WTC11 (cell line): ENCODE measurements around the gene YAP1. TPM values are rescaled to one million over a fixed set of nuclear protein-coding genes. Genes with fewer than 3 reads are reported as not detected.

Source experiments
- ATAC-seq: fragments of 200-7000 bp; cut with Tn5 transposase; 2 replicates; pipeline ENCODE4 v1.10.0; 2021; ENCODE audit warnings: mild to moderate bottlenecking, moderate library complexity
- CTCF ChIA-PET: fragments of 300-600 bp; sonication (Branson Sonifier 250); formaldehyde crosslinking; loops from one replicate; lab custom pipeline; 2021; ENCODE audit warnings: antibody characterized with exemption; lab: Charles Lee
- POLR2A ChIA-PET: fragments of 350-600 bp; sonication (Branson Sonifier 250); formaldehyde crosslinking; loops from one replicate; lab custom pipeline; 2021; ENCODE audit warnings: antibody characterized with exemption; lab: Charles Lee
- DNase-seq: peaks from one replicate; pipeline ENCODE4 v3.0.0; 2021; ENCODE audit warnings: low spot score
- H3K27ac Mint-ChIP-seq: 2 replicates; pipeline ENCODE4 v1.8.0; 2021; ENCODE audit warnings: mixed read lengths
- H3K27me3 Mint-ChIP-seq: 2 replicates; pipeline ENCODE4 v1.8.0; 2021; ENCODE audit warnings: low read depth, mild to moderate bottlenecking, moderate library complexity, mixed read lengths
- H3K36me3 Mint-ChIP-seq: 2 replicates; pipeline ENCODE4 v1.8.0; 2021; ENCODE audit warnings: mixed read lengths
- H3K4me1 Mint-ChIP-seq: 2 replicates; pipeline ENCODE4 v1.8.0; 2022; ENCODE audit warnings: mixed read lengths
- H3K4me3 Mint-ChIP-seq: 2 replicates; pipeline ENCODE4 v1.8.0; 2021; ENCODE audit warnings: mild to moderate bottlenecking, moderate library complexity, mixed read lengths
- H3K9me3 Mint-ChIP-seq: 2 replicates; pipeline ENCODE4 v1.8.0; 2021; ENCODE audit warnings: mixed read lengths
- ATF1 ChIP-seq: sonication (generic); formaldehyde crosslinking; IDR thresholded peaks from 2 replicates; pipeline ENCODE4 v1.8.1; 2023; ENCODE audit warnings: mild to moderate bottlenecking, moderate library complexity, missing genetic modification reagents
- ATF3 ChIP-seq: sonication (generic); formaldehyde crosslinking; conservative IDR thresholded peaks from 2 replicates; pipeline ENCODE4 v1.8.1; 2022; ENCODE audit warnings: mild to moderate bottlenecking, missing genetic modification reagents
- HMGA2 ChIP-seq: fragments of 250-450 bp; sonication (Bioruptor Pico); IDR thresholded peaks from 2 replicates; pipeline ENCODE4 v1.4.0; 2021; ENCODE audit warnings: mild to moderate bottlenecking, moderate library complexity
- IRF1 ChIP-seq: sonication (generic); formaldehyde crosslinking; IDR thresholded peaks from 2 replicates; pipeline ENCODE4 v1.8.0; 2023; ENCODE audit warnings: missing genetic modification reagents
- IRF2 ChIP-seq: sonication (generic); formaldehyde crosslinking; IDR thresholded peaks from 2 replicates; pipeline ENCODE4 v1.8.0; 2022; ENCODE audit warnings: low read depth, missing genetic modification reagents, borderline replicate concordance
- JAZF1 ChIP-seq: fragments of 250-450 bp; sonication (Bioruptor Pico); IDR thresholded peaks from 2 replicates; pipeline ENCODE4 v1.9.0; 2021; ENCODE audit warnings: moderate library complexity, mild to moderate bottlenecking, inconsistent platforms
- MAX ChIP-seq: sonication (generic); formaldehyde crosslinking; IDR thresholded peaks from 2 replicates; pipeline ENCODE4 v1.8.0; 2022; ENCODE audit warnings: mild to moderate bottlenecking, missing genetic modification reagents
- MYBL2 ChIP-seq: sonication (generic); formaldehyde crosslinking; IDR thresholded peaks from 2 replicates; pipeline ENCODE4 v1.8.1; 2023; ENCODE audit warnings: mild to moderate bottlenecking, moderate library complexity, missing genetic modification reagents
- NR2C2 ChIP-seq: sonication (generic); formaldehyde crosslinking; IDR thresholded peaks from 2 replicates; pipeline ENCODE4 v1.8.0; 2022; ENCODE audit warnings: mild to moderate bottlenecking, missing genetic modification reagents
- RORB ChIP-seq: fragments of 250-450 bp; sonication (Bioruptor Pico); IDR thresholded peaks from 2 replicates; pipeline ENCODE4 v1.9.0; 2021; ENCODE audit warnings: mild to moderate bottlenecking
- SMAD3 ChIP-seq: sonication (generic); formaldehyde crosslinking; IDR thresholded peaks from 2 replicates; pipeline ENCODE4 v1.8.0; 2022; ENCODE audit warnings: missing genetic modification reagents, mild to moderate bottlenecking, borderline replicate concordance
- TEAD1 ChIP-seq: sonication (generic); formaldehyde crosslinking; IDR thresholded peaks from 2 replicates; pipeline ENCODE4 v1.8.0; 2022; ENCODE audit warnings: mild to moderate bottlenecking, missing genetic modification reagents
- ZMAT4 ChIP-seq: fragments of 250-450 bp; sonication (Bioruptor Pico); IDR thresholded peaks from 2 replicates; pipeline ENCODE4 v1.9.0; 2021; ENCODE audit warnings: mild to moderate bottlenecking
- ZNF219 ChIP-seq: sonication (generic); formaldehyde crosslinking; IDR thresholded peaks from 2 replicates; pipeline ENCODE4 v1.8.0; 2023; ENCODE audit warnings: missing genetic modification reagents, mild to moderate bottlenecking, borderline replicate concordance
- total RNA-seq: library from RNA; stranded (reverse); gene quantifications from 3 replicates; pipeline ENCODE4 v1.2.3, GENCODE V29; 2021
- TF ChIP-seq, protein P1 (sequence below): sonication (generic); formaldehyde crosslinking; IDR thresholded peaks from 2 replicates; pipeline ENCODE4 v1.8.0; 2023; ENCODE audit warnings: missing genetic modification reagents, mild to moderate bottlenecking, borderline replicate concordance
- TF ChIP-seq, protein P2 (sequence below): sonication (generic); formaldehyde crosslinking; IDR thresholded peaks from 2 replicates; pipeline ENCODE4 v1.8.1; 2022; ENCODE audit warnings: low read depth, mild to moderate bottlenecking, moderate library complexity, missing genetic modification reagents, borderline replicate concordance
- TF ChIP-seq, protein P3 (sequence below): sonication (generic); formaldehyde crosslinking; IDR thresholded peaks from 2 replicates; pipeline ENCODE4 v1.8.1; 2022; ENCODE audit warnings: mild to moderate bottlenecking, moderate library complexity, missing genetic modification reagents
- TF ChIP-seq, protein P4 (sequence below): fragments of 200-600 bp; IDR thresholded peaks from 2 replicates; pipeline ENCODE4 v1.8.0; 2022; ENCODE audit warnings: antibody characterized with exemption

YAP1 gene
- total RNA-seq, 1 experiment from 2014 or later: 88.7 TPM

- TF ChIP-seq, protein P1, sequence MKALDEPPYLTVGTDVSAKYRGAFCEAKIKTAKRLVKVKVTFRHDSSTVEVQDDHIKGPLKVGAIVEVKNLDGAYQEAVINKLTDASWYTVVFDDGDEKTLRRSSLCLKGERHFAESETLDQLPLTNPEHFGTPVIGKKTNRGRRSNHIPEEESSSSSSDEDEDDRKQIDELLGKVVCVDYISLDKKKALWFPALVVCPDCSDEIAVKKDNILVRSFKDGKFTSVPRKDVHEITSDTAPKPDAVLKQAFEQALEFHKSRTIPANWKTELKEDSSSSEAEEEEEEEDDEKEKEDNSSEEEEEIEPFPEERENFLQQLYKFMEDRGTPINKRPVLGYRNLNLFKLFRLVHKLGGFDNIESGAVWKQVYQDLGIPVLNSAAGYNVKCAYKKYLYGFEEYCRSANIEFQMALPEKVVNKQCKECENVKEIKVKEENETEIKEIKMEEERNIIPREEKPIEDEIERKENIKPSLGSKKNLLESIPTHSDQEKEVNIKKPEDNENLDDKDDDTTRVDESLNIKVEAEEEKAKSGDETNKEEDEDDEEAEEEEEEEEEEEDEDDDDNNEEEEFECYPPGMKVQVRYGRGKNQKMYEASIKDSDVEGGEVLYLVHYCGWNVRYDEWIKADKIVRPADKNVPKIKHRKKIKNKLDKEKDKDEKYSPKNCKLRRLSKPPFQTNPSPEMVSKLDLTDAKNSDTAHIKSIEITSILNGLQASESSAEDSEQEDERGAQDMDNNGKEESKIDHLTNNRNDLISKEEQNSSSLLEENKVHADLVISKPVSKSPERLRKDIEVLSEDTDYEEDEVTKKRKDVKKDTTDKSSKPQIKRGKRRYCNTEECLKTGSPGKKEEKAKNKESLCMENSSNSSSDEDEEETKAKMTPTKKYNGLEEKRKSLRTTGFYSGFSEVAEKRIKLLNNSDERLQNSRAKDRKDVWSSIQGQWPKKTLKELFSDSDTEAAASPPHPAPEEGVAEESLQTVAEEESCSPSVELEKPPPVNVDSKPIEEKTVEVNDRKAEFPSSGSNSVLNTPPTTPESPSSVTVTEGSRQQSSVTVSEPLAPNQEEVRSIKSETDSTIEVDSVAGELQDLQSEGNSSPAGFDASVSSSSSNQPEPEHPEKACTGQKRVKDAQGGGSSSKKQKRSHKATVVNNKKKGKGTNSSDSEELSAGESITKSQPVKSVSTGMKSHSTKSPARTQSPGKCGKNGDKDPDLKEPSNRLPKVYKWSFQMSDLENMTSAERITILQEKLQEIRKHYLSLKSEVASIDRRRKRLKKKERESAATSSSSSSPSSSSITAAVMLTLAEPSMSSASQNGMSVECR (CRISPR knock-in tag): no peak
- TF ChIP-seq ATF3 (CRISPR knock-in tag): no peak
- peak; percentile 60; the same call in 1 of the 2 replicates for TF ChIP-seq TEAD1 (CRISPR knock-in tag)
Observed at GRCh38 chr11:102268083-102268984, 158.1 kb downstream of the YAP1 start (continued).

DNA sequence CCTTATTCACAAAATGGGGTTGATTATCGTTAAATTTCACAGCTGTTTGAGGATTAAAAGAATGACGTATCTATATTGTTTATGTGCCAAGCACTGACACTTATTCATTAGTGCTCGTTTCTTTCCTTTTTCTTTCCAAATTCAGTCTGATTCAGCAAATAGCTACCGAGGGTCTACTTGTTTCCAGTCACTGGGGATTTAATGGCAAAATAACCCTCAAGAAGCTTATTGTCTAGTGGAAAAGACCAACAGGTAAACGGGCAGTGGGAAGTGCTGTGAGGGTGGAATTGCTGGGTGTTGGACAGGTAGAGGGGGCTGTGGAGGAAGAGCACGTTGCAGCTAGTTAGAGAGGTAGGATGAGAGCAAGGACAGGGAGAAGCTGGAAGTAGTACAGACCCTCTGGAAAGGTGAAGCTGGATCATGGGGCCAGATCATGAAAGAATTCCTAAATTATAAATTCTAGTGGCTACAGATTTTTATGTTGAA is 158.8 kb downstream of the YAP1 start:
- Mint-ChIP-seq H3K4me1 (peaks cover 29% of the 10 kb centered on the region), H3K4me3 (peak overlapping the region; percentile 71)

GRCh38 chr11:102269927-102270326 is 159.7 kb downstream of the YAP1 start:
- Mint-ChIP-seq H3K9me3 (peaks cover 4% of the 10 kb centered on the region; the same call in 1 of the 2 replicates), H3K27ac (no peak overlapping the region), H3K36me3 (no peaks in the 10 kb centered on the region), H3K4me3 (peak overlapping the region; percentile 22; the same call in 1 of the 2 replicates), H3K27me3 (peaks cover 2% of the 10 kb centered on the region; the same call in 1 of the 2 replicates), H3K4me1 (peaks cover 29% of the 10 kb centered on the region)
- CTCF ChIA-PET: interaction anchor here (1.0 to 2.8 kb wide), 15 partner anchors 10 to 355 kb away, joined by 3 to 61 read pairs (median 8); partner anchors contain the start of gene CEP126
- ATAC-seq: no peak
- POLR2A ChIA-PET: interaction anchor here (0.6 kb wide), 1 partner anchor 159 kb away, joined by 3 read pairs; no protein-coding TSS in a partner anchor
- DNase-seq: no peak
- TF ChIP-seq, protein P2, sequence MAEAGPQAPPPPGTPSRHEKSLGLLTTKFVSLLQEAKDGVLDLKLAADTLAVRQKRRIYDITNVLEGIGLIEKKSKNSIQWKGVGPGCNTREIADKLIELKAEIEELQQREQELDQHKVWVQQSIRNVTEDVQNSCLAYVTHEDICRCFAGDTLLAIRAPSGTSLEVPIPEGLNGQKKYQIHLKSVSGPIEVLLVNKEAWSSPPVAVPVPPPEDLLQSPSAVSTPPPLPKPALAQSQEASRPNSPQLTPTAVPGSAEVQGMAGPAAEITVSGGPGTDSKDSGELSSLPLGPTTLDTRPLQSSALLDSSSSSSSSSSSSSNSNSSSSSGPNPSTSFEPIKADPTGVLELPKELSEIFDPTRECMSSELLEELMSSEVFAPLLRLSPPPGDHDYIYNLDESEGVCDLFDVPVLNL (CRISPR knock-in tag): no peak
- TF ChIP-seq IRF2 (no peak), MYBL2 (no peak), RORB (no peak), ZMAT4 (CRISPR knock-in tag) (no peak), JAZF1 (no peak), SMAD3 (no peak), ATF1 (no peak), IRF1 (CRISPR knock-in tag) (no peak), NR2C2 (CRISPR knock-in tag) (no peak)
- TF ChIP-seq, protein P3, sequence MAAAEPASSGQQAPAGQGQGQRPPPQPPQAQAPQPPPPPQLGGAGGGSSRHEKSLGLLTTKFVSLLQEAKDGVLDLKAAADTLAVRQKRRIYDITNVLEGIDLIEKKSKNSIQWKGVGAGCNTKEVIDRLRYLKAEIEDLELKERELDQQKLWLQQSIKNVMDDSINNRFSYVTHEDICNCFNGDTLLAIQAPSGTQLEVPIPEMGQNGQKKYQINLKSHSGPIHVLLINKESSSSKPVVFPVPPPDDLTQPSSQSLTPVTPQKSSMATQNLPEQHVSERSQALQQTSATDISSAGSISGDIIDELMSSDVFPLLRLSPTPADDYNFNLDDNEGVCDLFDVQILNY (CRISPR knock-in tag): no peak

More for the DNA sequence above, 158.8 kb downstream of the YAP1 start:
- TF ChIP-seq, protein P4, sequence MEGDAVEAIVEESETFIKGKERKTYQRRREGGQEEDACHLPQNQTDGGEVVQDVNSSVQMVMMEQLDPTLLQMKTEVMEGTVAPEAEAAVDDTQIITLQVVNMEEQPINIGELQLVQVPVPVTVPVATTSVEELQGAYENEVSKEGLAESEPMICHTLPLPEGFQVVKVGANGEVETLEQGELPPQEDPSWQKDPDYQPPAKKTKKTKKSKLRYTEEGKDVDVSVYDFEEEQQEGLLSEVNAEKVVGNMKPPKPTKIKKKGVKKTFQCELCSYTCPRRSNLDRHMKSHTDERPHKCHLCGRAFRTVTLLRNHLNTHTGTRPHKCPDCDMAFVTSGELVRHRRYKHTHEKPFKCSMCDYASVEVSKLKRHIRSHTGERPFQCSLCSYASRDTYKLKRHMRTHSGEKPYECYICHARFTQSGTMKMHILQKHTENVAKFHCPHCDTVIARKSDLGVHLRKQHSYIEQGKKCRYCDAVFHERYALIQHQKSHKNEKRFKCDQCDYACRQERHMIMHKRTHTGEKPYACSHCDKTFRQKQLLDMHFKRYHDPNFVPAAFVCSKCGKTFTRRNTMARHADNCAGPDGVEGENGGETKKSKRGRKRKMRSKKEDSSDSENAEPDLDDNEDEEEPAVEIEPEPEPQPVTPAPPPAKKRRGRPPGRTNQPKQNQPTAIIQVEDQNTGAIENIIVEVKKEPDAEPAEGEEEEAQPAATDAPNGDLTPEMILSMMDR: 0 out of 2 replicates have a peak, but pooled peaks have one; percentile 8
- TF ChIP-seq MAX (CRISPR knock-in tag) (no peak), HMGA2 (no peak), ZNF219 (CRISPR knock-in tag) (no peak)
- ATAC-seq: peak; percentile 32
- Mint-ChIP-seq H3K9me3 (no peaks in the 10 kb centered on the region), H3K27ac (no peak overlapping the region), H3K36me3 (no peaks in the 10 kb centered on the region), H3K27me3 (peaks cover 2% of the 10 kb centered on the region; the same call in 1 of the 2 replicates)
- CTCF ChIA-PET: interaction anchor here (0.6 to 2.8 kb wide), 47 partner anchors 9 to 408 kb away, joined by 3 to 61 read pairs (median 5); partner anchors contain the start of genes CEP126 and CFAP300
- POLR2A ChIA-PET: interaction anchor here (0.6 to 1.6 kb wide), 5 partner anchors 9 to 159 kb away, joined by 3 to 7 read pairs (median 3); partner anchors contain the start of gene YAP1
- DNase-seq: no peak
